ENCODE measurements around the gene ATF7. TPM values are rescaled to one million over a fixed set of nuclear protein-coding genes. Genes with fewer than 3 reads are reported as not detected.

The ATF7 gene
- polyA plus RNA-seq, 1 of the 3 experiments (the other 2 are of a cell fraction) = 12.8 TPM

DNA sequence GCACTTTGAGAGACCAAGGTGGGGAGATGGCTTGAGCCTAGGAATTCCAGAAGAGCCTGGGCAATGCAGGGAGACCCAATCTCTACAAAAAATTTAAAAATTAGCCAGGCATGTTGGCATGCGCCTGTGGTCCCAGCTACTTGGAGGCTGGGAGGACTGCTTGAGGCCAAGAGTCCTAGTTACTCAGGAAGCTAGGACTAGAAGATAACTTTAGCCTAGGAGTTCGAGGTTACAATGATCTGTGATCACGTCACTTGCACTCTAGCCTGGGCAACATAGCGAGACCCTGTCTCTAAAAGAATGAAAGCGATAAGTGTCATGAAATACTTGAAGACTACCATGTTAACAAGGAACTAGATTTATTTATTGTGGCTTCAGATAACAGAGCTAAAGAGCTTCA, 3.5 kb downstream of the ATF7 start:
- no peak overlapping the region for H2AFZ ChIP-seq (ENCODE audit: low read depth)

DNA sequence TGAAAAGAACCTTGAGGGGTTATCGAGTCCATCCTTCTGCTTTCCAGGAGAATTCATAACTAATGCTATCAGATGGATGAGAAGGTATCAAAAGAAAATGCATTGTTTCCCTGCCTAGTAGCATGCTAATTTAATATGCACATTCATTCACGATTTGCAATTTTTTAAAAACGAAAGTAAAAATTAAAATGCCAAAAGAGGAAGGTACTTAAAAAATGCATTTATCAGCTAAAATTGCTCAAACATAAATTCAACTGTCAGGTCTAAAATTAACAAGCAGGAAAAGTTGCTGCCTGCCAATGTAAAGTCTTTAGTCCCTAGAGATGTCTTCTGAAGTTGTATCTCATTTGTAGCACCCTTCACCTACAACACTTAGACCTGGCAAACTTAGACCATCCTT, 7.9 kb downstream of the ATF7 start:
- Histone ChIP-seq H3K9me3 (no peaks in the 10 kb centered on the region), H2AFZ (ENCODE audit: low read depth) (no peak overlapping the region), H3K36me3 (replicated peaks in 1 of 2; ENCODE audit: control insufficient read depth in 1 of 2, insufficient read depth in 2 of 2, low read length in 1 of 2) (no peaks in the 10 kb centered on the region), H3K27ac (ENCODE audit: low read depth in 2 of 2, low read length in 1 of 2) (peak overlapping the region in 1 of 2 experiments; percentile 13; a peak in 1 of 4 replicates), H3K27me3 (ENCODE audit: insufficient read depth) (no peaks in the 10 kb centered on the region), H3K4me1 (ENCODE audit: control insufficient read depth in 1 of 2, insufficient read depth in 2 of 2, low read depth in 1 of 2, low read length in 1 of 2) (peaks cover 0 to 9% of the 10 kb centered on the region in 2 experiments; a peak in 1 of 4 replicates), H4K20me1 (ENCODE audit: insufficient read depth) (no peaks in the 10 kb centered on the region; the same call in 1 of the 2 replicates), H3K9me2 (no peaks in the 10 kb centered on the region), H3K9ac (no peak overlapping the region), H3K4me3 (ENCODE audit: low read depth in 2 of 2, low read length in 1 of 2) (no peak overlapping the region), H3K79me2 (ENCODE audit: insufficient read depth) (peaks cover 93% of the 10 kb centered on the region), H3K4me2 (0 out of 2 replicates have a peak overlapping the region, but pooled peaks have one; percentile 26), H3F3A (replicated peaks; ENCODE audit: insufficient read depth) (peaks cover 4% of the 10 kb centered on the region)
- ChIA-PET POLR2A (no interaction called here), CTCF (interaction anchor here (1.0 kb wide), 1 partner anchor 58 kb away, joined by 3 read pairs; the partner anchor contains the start of gene ATP5MC2)
- WGBS (ENCODE audit: low lambda C conversion rate) = 79% methylated on average over 3 of the region's 3 CpGs
- no peak for TF ChIP-seq CHD2 (IDR thresholded peaks at IDR 0.05; ENCODE audit: low read length, partially characterized antibody)
- TF ChIP-seq, protein P1, sequence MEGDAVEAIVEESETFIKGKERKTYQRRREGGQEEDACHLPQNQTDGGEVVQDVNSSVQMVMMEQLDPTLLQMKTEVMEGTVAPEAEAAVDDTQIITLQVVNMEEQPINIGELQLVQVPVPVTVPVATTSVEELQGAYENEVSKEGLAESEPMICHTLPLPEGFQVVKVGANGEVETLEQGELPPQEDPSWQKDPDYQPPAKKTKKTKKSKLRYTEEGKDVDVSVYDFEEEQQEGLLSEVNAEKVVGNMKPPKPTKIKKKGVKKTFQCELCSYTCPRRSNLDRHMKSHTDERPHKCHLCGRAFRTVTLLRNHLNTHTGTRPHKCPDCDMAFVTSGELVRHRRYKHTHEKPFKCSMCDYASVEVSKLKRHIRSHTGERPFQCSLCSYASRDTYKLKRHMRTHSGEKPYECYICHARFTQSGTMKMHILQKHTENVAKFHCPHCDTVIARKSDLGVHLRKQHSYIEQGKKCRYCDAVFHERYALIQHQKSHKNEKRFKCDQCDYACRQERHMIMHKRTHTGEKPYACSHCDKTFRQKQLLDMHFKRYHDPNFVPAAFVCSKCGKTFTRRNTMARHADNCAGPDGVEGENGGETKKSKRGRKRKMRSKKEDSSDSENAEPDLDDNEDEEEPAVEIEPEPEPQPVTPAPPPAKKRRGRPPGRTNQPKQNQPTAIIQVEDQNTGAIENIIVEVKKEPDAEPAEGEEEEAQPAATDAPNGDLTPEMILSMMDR (IDR thresholded peaks at IDR 0.05) = no peak
- no peak for TF ChIP-seq MXI1 (IDR thresholded peaks at IDR 0.05; ENCODE audit: low read depth, low read length)
- TF ChIP-seq, protein P2, sequence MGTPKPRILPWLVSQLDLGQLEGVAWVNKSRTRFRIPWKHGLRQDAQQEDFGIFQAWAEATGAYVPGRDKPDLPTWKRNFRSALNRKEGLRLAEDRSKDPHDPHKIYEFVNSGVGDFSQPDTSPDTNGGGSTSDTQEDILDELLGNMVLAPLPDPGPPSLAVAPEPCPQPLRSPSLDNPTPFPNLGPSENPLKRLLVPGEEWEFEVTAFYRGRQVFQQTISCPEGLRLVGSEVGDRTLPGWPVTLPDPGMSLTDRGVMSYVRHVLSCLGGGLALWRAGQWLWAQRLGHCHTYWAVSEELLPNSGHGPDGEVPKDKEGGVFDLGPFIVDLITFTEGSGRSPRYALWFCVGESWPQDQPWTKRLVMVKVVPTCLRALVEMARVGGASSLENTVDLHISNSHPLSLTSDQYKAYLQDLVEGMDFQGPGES (IDR thresholded peaks at IDR 0.05; ENCODE audit: low read depth, low read length) = no peak
- no peak for TF ChIP-seq ELF1 (IDR thresholded peaks at IDR 0.05)
- no peak for TF ChIP-seq TEAD4 (IDR thresholded peaks at IDR 0.05; ENCODE audit: borderline replicate concordance, insufficient read depth)
- no peak for TF ChIP-seq NFIC (IDR thresholded peaks at IDR 0.05; ENCODE audit: borderline replicate concordance)
- no peak for TF ChIP-seq RAD21 (IDR thresholded peaks at IDR 0.05; ENCODE audit: low read length)
- TF ChIP-seq, protein P3, sequence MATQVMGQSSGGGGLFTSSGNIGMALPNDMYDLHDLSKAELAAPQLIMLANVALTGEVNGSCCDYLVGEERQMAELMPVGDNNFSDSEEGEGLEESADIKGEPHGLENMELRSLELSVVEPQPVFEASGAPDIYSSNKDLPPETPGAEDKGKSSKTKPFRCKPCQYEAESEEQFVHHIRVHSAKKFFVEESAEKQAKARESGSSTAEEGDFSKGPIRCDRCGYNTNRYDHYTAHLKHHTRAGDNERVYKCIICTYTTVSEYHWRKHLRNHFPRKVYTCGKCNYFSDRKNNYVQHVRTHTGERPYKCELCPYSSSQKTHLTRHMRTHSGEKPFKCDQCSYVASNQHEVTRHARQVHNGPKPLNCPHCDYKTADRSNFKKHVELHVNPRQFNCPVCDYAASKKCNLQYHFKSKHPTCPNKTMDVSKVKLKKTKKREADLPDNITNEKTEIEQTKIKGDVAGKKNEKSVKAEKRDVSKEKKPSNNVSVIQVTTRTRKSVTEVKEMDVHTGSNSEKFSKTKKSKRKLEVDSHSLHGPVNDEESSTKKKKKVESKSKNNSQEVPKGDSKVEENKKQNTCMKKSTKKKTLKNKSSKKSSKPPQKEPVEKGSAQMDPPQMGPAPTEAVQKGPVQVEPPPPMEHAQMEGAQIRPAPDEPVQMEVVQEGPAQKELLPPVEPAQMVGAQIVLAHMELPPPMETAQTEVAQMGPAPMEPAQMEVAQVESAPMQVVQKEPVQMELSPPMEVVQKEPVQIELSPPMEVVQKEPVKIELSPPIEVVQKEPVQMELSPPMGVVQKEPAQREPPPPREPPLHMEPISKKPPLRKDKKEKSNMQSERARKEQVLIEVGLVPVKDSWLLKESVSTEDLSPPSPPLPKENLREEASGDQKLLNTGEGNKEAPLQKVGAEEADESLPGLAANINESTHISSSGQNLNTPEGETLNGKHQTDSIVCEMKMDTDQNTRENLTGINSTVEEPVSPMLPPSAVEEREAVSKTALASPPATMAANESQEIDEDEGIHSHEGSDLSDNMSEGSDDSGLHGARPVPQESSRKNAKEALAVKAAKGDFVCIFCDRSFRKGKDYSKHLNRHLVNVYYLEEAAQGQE (IDR thresholded peaks at IDR 0.05; ENCODE audit: low read depth, low read length) = no peak
- TF ChIP-seq FOXM1 (IDR thresholded peaks at IDR 0.05; ENCODE audit: low read depth) = no peak
- TF ChIP-seq TCF12 (IDR thresholded peaks at IDR 0.05) = no peak
- no peak for TF ChIP-seq RCOR1 (IDR thresholded peaks at IDR 0.05; ENCODE audit: low read length)
- TF ChIP-seq SIN3A (IDR thresholded peaks at IDR 0.05; ENCODE audit: borderline replicate concordance, low read depth, low read length) = no peak
- TF ChIP-seq JUND (IDR thresholded peaks at IDR 0.05) = no peak
- no peak for TF ChIP-seq FOSL2 (IDR thresholded peaks at IDR 0.05; ENCODE audit: borderline replicate concordance, low read depth)
- TF ChIP-seq TAF1 (IDR thresholded peaks at IDR 0.05; ENCODE audit: borderline replicate concordance, low read depth, low read length) = no peak
- no peak for TF ChIP-seq RXRA (IDR thresholded peaks at IDR 0.05; ENCODE audit: borderline replicate concordance, low read depth)
- TF ChIP-seq SMC3 (IDR thresholded peaks at IDR 0.05; ENCODE audit: low read depth, low read length) = no peak
- TF ChIP-seq, protein P4, sequence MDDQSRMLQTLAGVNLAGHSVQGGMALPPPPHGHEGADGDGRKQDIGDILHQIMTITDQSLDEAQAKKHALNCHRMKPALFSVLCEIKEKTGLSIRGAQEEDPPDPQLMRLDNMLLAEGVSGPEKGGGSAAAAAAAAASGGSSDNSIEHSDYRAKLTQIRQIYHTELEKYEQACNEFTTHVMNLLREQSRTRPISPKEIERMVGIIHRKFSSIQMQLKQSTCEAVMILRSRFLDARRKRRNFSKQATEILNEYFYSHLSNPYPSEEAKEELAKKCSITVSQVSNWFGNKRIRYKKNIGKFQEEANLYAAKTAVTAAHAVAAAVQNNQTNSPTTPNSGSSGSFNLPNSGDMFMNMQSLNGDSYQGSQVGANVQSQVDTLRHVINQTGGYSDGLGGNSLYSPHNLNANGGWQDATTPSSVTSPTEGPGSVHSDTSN (IDR thresholded peaks at IDR 0.05) = no peak
- no peak for DNase-seq

More for the DNA sequence above, 3.5 kb downstream of the ATF7 start:
- no peaks in the 10 kb centered on the region for H3F3A ChIP-seq (replicated peaks; ENCODE audit: insufficient read depth)
- H3K9me3 ChIP-seq = no peaks in the 10 kb centered on the region
- DNase-seq = no peak
- ChIA-PET POLR2A (interaction anchor here (1.0 kb wide), 1 partner anchor 31 kb away, joined by 3 read pairs; no protein-coding TSS in a partner anchor), CTCF (interaction anchor here (2.0 to 3.0 kb wide), 3 partner anchors 10 to 124 kb away, joined by 8 to 21 read pairs (median 8); no protein-coding TSS in a partner anchor)
- no peaks in the 10 kb centered on the region for H3K9me2 ChIP-seq
- peaks cover 5 to 14% of the 10 kb centered on the region in 2 experiments; a peak in 3 of 4 replicates for H3K4me1 ChIP-seq (ENCODE audit: control insufficient read depth in 1 of 2, insufficient read depth in 2 of 2, low read depth in 1 of 2, low read length in 1 of 2)
- TF ChIP-seq RAD21 (IDR thresholded peaks at IDR 0.05; ENCODE audit: low read length) (no peak), SIN3A (IDR thresholded peaks at IDR 0.05; ENCODE audit: borderline replicate concordance, low read depth, low read length) (no peak), TCF12 (IDR thresholded peaks at IDR 0.05) (no peak), JUND (IDR thresholded peaks at IDR 0.05) (no peak), EP300 (IDR thresholded peaks at IDR 0.05; ENCODE audit: borderline replicate concordance in 1 of 2, low read depth in 1 of 2, low read length in 1 of 2) (no peak), EZH2phosphoT487 (IDR thresholded peaks at IDR 0.05; ENCODE audit: borderline replicate concordance, low read depth) (no peak)
- H3K9ac ChIP-seq = no peak overlapping the region
- no peaks in the 10 kb centered on the region for H3K36me3 ChIP-seq (replicated peaks in 1 of 2; ENCODE audit: control insufficient read depth in 1 of 2, insufficient read depth in 2 of 2, low read length in 1 of 2)
- H3K79me2 ChIP-seq (ENCODE audit: insufficient read depth) = peaks cover 80% of the 10 kb centered on the region
- H4K20me1 ChIP-seq (ENCODE audit: insufficient read depth) = peaks cover 5% of the 10 kb centered on the region; the same call in 1 of the 2 replicates
- 90% methylated on average over 5 of the region's 5 CpGs for WGBS (ENCODE audit: low lambda C conversion rate)
- no peak overlapping the region for H3K4me2 ChIP-seq
- H3K4me3 ChIP-seq (ENCODE audit: low read depth in 2 of 2, low read length in 1 of 2) = no peak overlapping the region
- H3K27ac ChIP-seq (ENCODE audit: low read depth in 2 of 2, low read length in 1 of 2) = no peak overlapping the region
- no peaks in the 10 kb centered on the region for H3K27me3 ChIP-seq (ENCODE audit: insufficient read depth)

Measured in SK-N-SH (cell line).